Spinal cord (tissue), 10 donors: Measurements from ENCODE around the gene CDC42EP2. TPM values are rescaled to one million over a fixed set of nuclear protein-coding genes. Genes with fewer than 3 reads are reported as not detected.

Source experiments
- DNase-seq, 6 donors: peaks; one replicate each; pipeline versions ENCODE4 v3.0.0 to v3.0.0-alpha.2; 2013 to 2015; ENCODE audit warnings: low spot score in 6 of 6, low read depth in 4 of 6
- H3K27ac ChIP-seq: one replicate; pipeline ENCODE4 v1.5.1; 2013; ENCODE audit warnings: low read depth, low read length, control low read depth
- H3K27me3 ChIP-seq: one replicate; pipeline ENCODE4 v1.6.1; 2013; ENCODE audit warnings: low read length; ENCODE audit not compliant: control insufficient read depth, insufficient read depth
- H3K36me3 ChIP-seq: one replicate; pipeline ENCODE4 v1.6.1; 2013; ENCODE audit warnings: low read length; ENCODE audit not compliant: control insufficient read depth, insufficient read depth
- H3K4me1 ChIP-seq: one replicate; pipeline ENCODE4 v1.6.1; 2013; ENCODE audit warnings: low read length; ENCODE audit not compliant: control insufficient read depth, insufficient read depth
- H3K4me3 ChIP-seq: one replicate; pipeline ENCODE4 v1.5.1; 2013; ENCODE audit warnings: low read depth, low read length, control low read depth
- H3K9me3 ChIP-seq: one replicate; pipeline ENCODE4 v1.6.1; 2013; ENCODE audit warnings: low read length; ENCODE audit not compliant: control insufficient read depth, insufficient read depth
- WGBS: methylation state at CpG from one replicate; pipeline ENCODE4 v1.1.5; 2013; ENCODE audit warnings: missing lambda C conversion rate; ENCODE audit not compliant: insufficient coverage; 5-methylcytosine and 5-hydroxymethylcytosine counted together
- polyA plus RNA-seq, 2 donors: library from polyadenylated mRNA; unstranded; fragments of 120-200 nt; gene quantifications; one replicate each; pipeline ENCODE4 v1.2.1, GENCODE V29; 2013; ENCODE audit not compliant: insufficient read length in 2 of 2
- total RNA-seq, 2 donors: library from RNA; depleted of rRNA in 1 of 2; stranded (reverse); fragments of 120-200 nt in 1 of 2; fragments of >200 nt in 1 of 2; gene quantifications; one replicate each; pipeline versions ENCODE4 v1.2.3 to v1.2.4, GENCODE V29; 2013 to 2014
- donor health status: healthy.

The CDC42EP2 gene
- total and polyA plus RNA-seq, 4 donors: 5.7 to 10.0 (median 7.1) TPM

- 6% methylated on average over 11 of the region's 16 CpGs for WGBS
- Histone ChIP-seq H3K4me1 (peaks cover 42% of the 10 kb centered on the region), H3K9me3 (no peaks in the 10 kb centered on the region), H3K27ac (peak overlapping the region; percentile 92), H3K36me3 (peaks cover 45% of the 10 kb centered on the region), H3K4me3 (peak overlapping the region; percentile 71), H3K27me3 (peaks cover 4% of the 10 kb centered on the region)
- DNase-seq: no peak
These were observed 39.2 kb downstream of the CDC42EP2 start for GRCh38 chr11:65353900-65354264.

GRCh38 chr11:65354265-65355012, 39.8 kb downstream of the CDC42EP2 start, which contains the start of gene TIGD3:
Gene TIGD3 (plus strand): TSS chr11:65354751. CDS start chr11:65355809, 1,058 bp downstream.
- H3K36me3 ChIP-seq: peaks cover 41% of the 10 kb centered on the region
- H3K4me3 ChIP-seq: peak within 1 kb of the TSS; percentile 71
- under 1% methylated on average over 79 of the region's 79 CpGs for WGBS
- peaks cover 42% of the 10 kb centered on the region for H3K4me1 ChIP-seq
- peak; percentile 88 to 99 (median 96) for DNase-seq
- H3K27me3 ChIP-seq: peaks cover 4% of the 10 kb centered on the region
- peak within 1 kb of the TSS; percentile 92 for H3K27ac ChIP-seq
- no peaks in the 10 kb centered on the region for H3K9me3 ChIP-seq

DNA sequence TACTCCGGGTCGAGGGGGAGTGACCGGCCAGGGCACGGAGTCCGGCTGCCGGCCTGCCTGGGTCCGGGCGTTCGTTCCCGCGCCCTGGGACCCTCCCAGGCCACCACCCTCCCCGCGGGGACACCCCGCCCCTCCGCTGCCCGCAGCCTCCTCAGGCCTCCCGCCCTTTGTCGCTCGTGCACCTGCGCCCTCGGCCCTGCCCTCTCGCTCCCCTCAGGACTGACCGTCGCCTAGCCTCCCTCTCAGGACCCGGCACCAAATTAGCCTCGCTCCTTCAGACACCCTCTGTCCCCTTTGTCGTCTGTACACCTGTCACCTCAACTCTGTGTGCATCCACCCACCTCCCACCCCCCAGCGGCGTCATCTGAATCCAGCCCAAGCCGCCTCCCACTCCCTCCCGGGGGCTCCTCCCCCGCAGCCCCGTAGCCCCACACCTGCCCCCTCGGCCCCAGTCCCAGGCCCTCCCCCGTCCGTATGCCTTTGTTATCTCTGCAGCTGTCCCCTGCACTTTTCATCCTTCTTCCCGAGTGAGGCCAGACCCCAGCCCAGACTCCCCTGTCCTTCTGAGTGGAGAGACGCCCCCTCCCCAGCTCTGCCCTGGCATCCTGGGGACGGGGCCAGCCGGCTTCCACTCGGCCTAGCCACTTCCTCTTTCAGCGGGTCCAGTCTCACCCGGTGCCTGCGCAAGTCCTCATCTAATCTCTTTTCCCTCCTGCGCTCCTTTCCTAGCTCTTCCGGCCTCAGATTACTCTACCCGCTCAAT, 40.5 kb downstream of the CDC42EP2 start:
- Histone ChIP-seq H3K4me3 (peak overlapping the region; percentile 33), H3K9me3 (no peaks in the 10 kb centered on the region), H3K27me3 (peaks cover 4% of the 10 kb centered on the region), H3K36me3 (peaks cover 34% of the 10 kb centered on the region), H3K27ac (no peak overlapping the region), H3K4me1 (peaks cover 42% of the 10 kb centered on the region)
- WGBS: under 1% methylated on average over 45 of the region's 47 CpGs
- DNase-seq: peak in 2 of 6 donors; percentile 57 to 84

- DNase-seq: peak in 3 of 6 donors; percentile 45 to 90 (median 70)
- 38% methylated on average over 35 of the region's 35 CpGs for WGBS
- no peak overlapping the region for H3K27ac ChIP-seq
These were observed 41.2 kb downstream of the CDC42EP2 start for GRCh38 chr11:65355776-65356393.

GRCh38 chr11:65356394-65356972, 41.8 kb downstream of the CDC42EP2 start:
- H3K4me1 ChIP-seq: peaks cover 42% of the 10 kb centered on the region
- peaks cover 24% of the 10 kb centered on the region for H3K36me3 ChIP-seq
- no peak overlapping the region for H3K4me3 ChIP-seq
- DNase-seq: no peak
- WGBS: 80% methylated on average over 30 of the region's 30 CpGs
- no peak overlapping the region for H3K27ac ChIP-seq
- peaks cover 4% of the 10 kb centered on the region for H3K27me3 ChIP-seq
- H3K9me3 ChIP-seq: no peaks in the 10 kb centered on the region

More at GRCh38 chr11:65355776-65356393, 41.2 kb downstream of the CDC42EP2 start:
- H3K9me3 ChIP-seq: no peaks in the 10 kb centered on the region
- peaks cover 27% of the 10 kb centered on the region for H3K36me3 ChIP-seq
- H3K4me3 ChIP-seq: peak overlapping the region; percentile 33
- peaks cover 42% of the 10 kb centered on the region for H3K4me1 ChIP-seq
- H3K27me3 ChIP-seq: peaks cover 4% of the 10 kb centered on the region

DNA sequence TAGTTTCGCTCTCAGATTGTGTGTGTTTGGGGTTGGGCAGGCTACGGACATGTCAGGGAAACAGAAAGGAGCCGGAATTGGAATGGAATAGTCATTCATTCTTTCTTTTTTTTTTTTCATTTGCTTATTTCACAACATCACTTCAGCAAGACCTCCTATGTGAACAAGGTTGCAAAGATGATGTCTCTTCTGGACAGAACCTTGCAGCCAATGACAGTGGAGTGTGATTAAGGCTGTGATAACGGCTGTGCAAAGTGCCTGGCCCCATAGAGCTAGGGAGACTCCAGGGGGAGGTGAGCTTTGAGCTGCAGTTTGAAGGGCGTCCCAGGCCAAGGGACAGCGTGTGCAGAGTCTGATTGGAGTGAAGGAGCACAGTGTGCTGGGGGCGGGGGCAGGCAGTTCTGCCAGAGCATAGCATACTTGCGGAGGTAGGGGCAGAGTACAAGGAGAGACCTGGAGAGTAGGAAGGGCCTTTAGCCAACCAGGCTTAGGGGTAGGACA, 43.2 kb downstream of the CDC42EP2 start:
- Histone ChIP-seq H3K4me1 (peaks cover 35% of the 10 kb centered on the region), H3K27me3 (peaks cover 4% of the 10 kb centered on the region), H3K36me3 (peaks cover 11% of the 10 kb centered on the region), H3K9me3 (no peaks in the 10 kb centered on the region), H3K4me3 (no peak overlapping the region), H3K27ac (no peak overlapping the region)
- no peak for DNase-seq
- 91% methylated on average over 5 of the region's 8 CpGs for WGBS

DNA sequence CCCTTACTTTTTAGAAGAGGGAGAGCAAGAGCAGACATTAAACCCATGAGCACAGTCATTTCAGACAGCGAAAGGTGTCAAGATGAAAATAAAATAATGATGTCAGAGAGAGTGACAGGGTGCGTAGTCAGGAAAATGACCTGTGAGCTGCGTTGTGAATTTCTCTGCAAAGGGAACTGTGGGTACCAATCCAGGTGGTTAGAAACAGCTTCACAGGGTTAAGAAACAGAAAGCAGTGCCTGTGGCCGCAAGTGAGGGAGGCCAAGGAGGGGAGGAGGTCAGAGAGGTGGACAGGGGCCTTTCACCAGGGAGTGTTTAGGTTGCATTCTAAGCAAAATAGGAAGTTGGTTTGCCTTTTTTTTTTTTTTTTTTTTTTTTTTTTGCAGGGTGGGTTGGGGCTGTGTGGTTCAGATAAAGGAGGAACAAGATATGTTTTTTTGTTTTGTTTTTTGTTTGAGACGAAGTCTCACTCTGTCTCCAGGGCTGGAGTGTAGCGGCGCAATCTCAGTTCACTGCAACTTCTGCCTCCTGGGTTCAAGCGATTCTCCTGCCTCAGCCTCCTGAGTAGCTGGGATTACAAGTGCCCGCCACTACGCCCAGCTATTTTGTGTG, 47.8 kb downstream of the CDC42EP2 start:
- WGBS: 89% methylated on average over 10 of the region's 10 CpGs

DNA sequence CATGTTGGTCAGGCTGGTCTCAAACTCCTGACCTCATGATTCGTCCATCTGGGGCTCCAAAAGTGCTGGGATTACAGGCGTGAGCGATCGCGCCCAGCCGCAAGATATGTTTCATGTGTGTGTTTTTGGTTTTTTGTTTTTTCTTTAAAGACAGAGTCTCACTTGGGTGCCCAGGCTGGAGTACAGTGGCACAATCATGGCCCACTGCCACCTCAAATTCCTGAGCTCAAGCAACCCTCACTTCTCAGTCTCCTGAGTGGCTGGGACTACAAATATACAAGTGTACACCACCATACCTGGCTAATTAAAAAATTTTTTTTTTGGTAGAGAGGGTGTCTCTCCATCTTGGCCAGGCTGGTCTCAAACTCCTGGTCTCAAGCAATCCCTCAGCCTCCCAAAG, 48.3 kb downstream of the CDC42EP2 start:
- Histone ChIP-seq H3K4me3 (no peak overlapping the region), H3K9me3 (no peaks in the 10 kb centered on the region), H3K4me1 (no peaks in the 10 kb centered on the region), H3K27ac (no peak overlapping the region), H3K36me3 (no peaks in the 10 kb centered on the region), H3K27me3 (no peaks in the 10 kb centered on the region)
- DNase-seq: no peak
- 92% methylated on average over 3 of the region's 6 CpGs for WGBS

More for the DNA sequence above, 47.8 kb downstream of the CDC42EP2 start:
- DNase-seq: no peak
- H3K27me3 ChIP-seq: no peaks in the 10 kb centered on the region
- H3K27ac ChIP-seq: no peak overlapping the region
- H3K4me1 ChIP-seq: no peaks in the 10 kb centered on the region
- H3K36me3 ChIP-seq: no peaks in the 10 kb centered on the region
- no peaks in the 10 kb centered on the region for H3K9me3 ChIP-seq
- no peak overlapping the region for H3K4me3 ChIP-seq

- no peaks in the 10 kb centered on the region for H3K4me1 ChIP-seq
- H3K4me3 ChIP-seq: no peak overlapping the region
- no peaks in the 10 kb centered on the region for H3K36me3 ChIP-seq
- no peaks in the 10 kb centered on the region for H3K9me3 ChIP-seq
- no peaks in the 10 kb centered on the region for H3K27me3 ChIP-seq
- WGBS: no CpG with 5 or more reads among the region's 3 CpGs
- no peak overlapping the region for H3K27ac ChIP-seq
- no peak for DNase-seq
These were observed 49.1 kb downstream of the CDC42EP2 start for GRCh38 chr11:65363770-65364169.
